Fibroblast of lung (primary cell): Measurements from ENCODE around the gene RFX2. TPM values are rescaled to one million over a fixed set of nuclear protein-coding genes. Genes with fewer than 3 reads are reported as not detected.

ENCODE experiments used
- DNase-seq, 2 donors: peaks; one replicate each; pipeline versions ENCODE4 v3.0.0 to v3.0.0-alpha.2; 2010; ENCODE audit warnings: low read depth in 2 of 2
- H2AFZ ChIP-seq: 2 replicates; pipeline ENCODE4 v1.5.1; 2012; ENCODE audit warnings: low read length, control low read depth, inconsistent platforms
- H3K27ac ChIP-seq: 2 replicates; pipeline ENCODE4 v1.5.1; 2011; ENCODE audit warnings: low read length, control low read depth; ENCODE audit not compliant: insufficient read depth
- H3K27me3 ChIP-seq: 2 replicates; pipeline ENCODE4 v1.5.1; 2011; ENCODE audit warnings: mild to moderate bottlenecking, low read length; ENCODE audit not compliant: control insufficient read depth, insufficient read depth
- H3K36me3 ChIP-seq: 2 replicates; pipeline ENCODE4 v1.5.1; 2011; ENCODE audit warnings: low read length; ENCODE audit not compliant: control insufficient read depth, insufficient read depth
- H3K4me1 ChIP-seq: 2 replicates; pipeline ENCODE4 v1.5.1; 2011; ENCODE audit warnings: low read length; ENCODE audit not compliant: control insufficient read depth, insufficient read depth; ENCODE audit errors: extremely low read depth
- H3K4me2 ChIP-seq: 2 replicates; pipeline ENCODE4 v1.5.1; 2011; ENCODE audit warnings: low read length, control low read depth; ENCODE audit not compliant: insufficient read depth; ENCODE audit errors: extremely low read depth
- H3K4me3 ChIP-seq, 4 experiments: fragments of 200-600 bp in 1 of 4; sonication (generic) in 1 of 4; replicated peaks in 1 of 4; 2 replicates each; pipeline ENCODE4 v1.5.1; 2011 to 2016; ENCODE audit warnings: low read length in 4 of 4, low read depth in 3 of 4, mild to moderate bottlenecking in 3 of 4, control low read depth in 2 of 4, inconsistent platforms in 1 of 4, mixed read lengths in 1 of 4; ENCODE audit not compliant: insufficient read depth in 1 of 4; ENCODE audit errors: control extremely low read depth in 1 of 4
- H3K79me2 ChIP-seq: 2 replicates; pipeline ENCODE4 v1.5.1; 2012; ENCODE audit warnings: mild to moderate bottlenecking, low read length, inconsistent platforms; ENCODE audit not compliant: control insufficient read depth, insufficient read depth
- H3K9ac ChIP-seq: 2 replicates; pipeline ENCODE4 v1.5.1; 2011; ENCODE audit warnings: mild to moderate bottlenecking, low read length, control low read depth; ENCODE audit not compliant: insufficient read depth
- H3K9me3 ChIP-seq: 2 replicates; pipeline ENCODE4 v1.5.1; 2012; ENCODE audit warnings: low read depth, low read length; ENCODE audit not compliant: control insufficient read depth, insufficient read depth
- H4K20me1 ChIP-seq: 2 replicates; pipeline ENCODE4 v1.5.1; 2011; ENCODE audit warnings: low read length; ENCODE audit not compliant: control insufficient read depth, insufficient read depth; ENCODE audit errors: extremely low read depth
- EZH2 ChIP-seq: IDR thresholded peaks from 2 replicates; pipeline ENCODE4 v1.5.1; 2012; ENCODE audit warnings: low read length, control low read depth, mild to moderate bottlenecking; ENCODE audit errors: missing control alignments
- polyA plus RNA-seq, 2 donors: library from polyadenylated mRNA; depleted of rRNA in 1 of 2; stranded (reverse) in 1 of 2; unstranded in 1 of 2; fragments of >200 nt; gene quantifications; 2 replicates each; pipeline ENCODE4 v1.2.1, GENCODE V29; 2011 to 2012; ENCODE audit warnings: missing spikeins in 1 of 2
- total RNA-seq: library from RNA; depleted of rRNA; stranded (reverse); fragments of >200 nt; gene quantifications from 2 replicates; pipeline ENCODE4 v1.2.1, GENCODE V29; 2014
- TF ChIP-seq, protein P1 (sequence below), 2 donors: IDR thresholded peaks in 1 of 2; conservative IDR thresholded peaks in 1 of 2; 1 replicate in 1 of 2; 2 replicates in 1 of 2; pipeline ENCODE4 v1.5.1; 2011 to 2012; ENCODE audit warnings: low read length in 2 of 2, control low read depth in 1 of 2, inconsistent platforms in 1 of 2, low read depth in 1 of 2, mild to moderate bottlenecking in 1 of 2

Gene RFX2
- total and polyA plus RNA-seq, 2 donors (not counting 1 experiment from before 2014, with no cell fraction given): 2.5 to 9.6 TPM

- Histone ChIP-seq H3K79me2 (no peaks in the 10 kb centered on the region), H2AFZ (no peak overlapping the region), H3K9ac (no peak overlapping the region), H3K27me3 (no peaks in the 10 kb centered on the region), H3K4me3 (no peak overlapping the region), H4K20me1 (no peaks in the 10 kb centered on the region), H3K4me1 (peaks cover 14% of the 10 kb centered on the region), H3K4me2 (no peak overlapping the region), H3K27ac (no peak overlapping the region), H3K36me3 (no peaks in the 10 kb centered on the region), H3K9me3 (no peaks in the 10 kb centered on the region)
- peak in 1 of 2 donors; percentile 32 for DNase-seq
- TF ChIP-seq EZH2: no peak
- TF ChIP-seq, protein P1, sequence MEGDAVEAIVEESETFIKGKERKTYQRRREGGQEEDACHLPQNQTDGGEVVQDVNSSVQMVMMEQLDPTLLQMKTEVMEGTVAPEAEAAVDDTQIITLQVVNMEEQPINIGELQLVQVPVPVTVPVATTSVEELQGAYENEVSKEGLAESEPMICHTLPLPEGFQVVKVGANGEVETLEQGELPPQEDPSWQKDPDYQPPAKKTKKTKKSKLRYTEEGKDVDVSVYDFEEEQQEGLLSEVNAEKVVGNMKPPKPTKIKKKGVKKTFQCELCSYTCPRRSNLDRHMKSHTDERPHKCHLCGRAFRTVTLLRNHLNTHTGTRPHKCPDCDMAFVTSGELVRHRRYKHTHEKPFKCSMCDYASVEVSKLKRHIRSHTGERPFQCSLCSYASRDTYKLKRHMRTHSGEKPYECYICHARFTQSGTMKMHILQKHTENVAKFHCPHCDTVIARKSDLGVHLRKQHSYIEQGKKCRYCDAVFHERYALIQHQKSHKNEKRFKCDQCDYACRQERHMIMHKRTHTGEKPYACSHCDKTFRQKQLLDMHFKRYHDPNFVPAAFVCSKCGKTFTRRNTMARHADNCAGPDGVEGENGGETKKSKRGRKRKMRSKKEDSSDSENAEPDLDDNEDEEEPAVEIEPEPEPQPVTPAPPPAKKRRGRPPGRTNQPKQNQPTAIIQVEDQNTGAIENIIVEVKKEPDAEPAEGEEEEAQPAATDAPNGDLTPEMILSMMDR (conservative IDR thresholded peaks at IDR 0.05 in 1 of 2, IDR thresholded peaks at IDR 0.05 in 1 of 2; ENCODE audit: low read depth in 1 of 2, low read length in 2 of 2): no peak
Observed at GRCh38 chr19:6064336-6065073, 45.8 kb downstream of the RFX2 start.

- no peak for TF ChIP-seq EZH2
- TF ChIP-seq, protein P1 (conservative IDR thresholded peaks at IDR 0.05 in 1 of 2, IDR thresholded peaks at IDR 0.05 in 1 of 2; ENCODE audit: low read depth in 1 of 2, low read length in 2 of 2): no peak
- no peaks in the 10 kb centered on the region for H3K27me3 ChIP-seq
- H3K36me3 ChIP-seq: no peaks in the 10 kb centered on the region
- DNase-seq: no peak
- H3K4me2 ChIP-seq: no peak overlapping the region
- H3K27ac ChIP-seq: no peak overlapping the region
- no peak overlapping the region for H3K9ac ChIP-seq
- no peaks in the 10 kb centered on the region for H3K9me3 ChIP-seq
- H4K20me1 ChIP-seq: no peaks in the 10 kb centered on the region
- H3K4me3 ChIP-seq: no peak overlapping the region
- H2AFZ ChIP-seq: no peak overlapping the region
- H3K4me1 ChIP-seq: peaks cover 14% of the 10 kb centered on the region
- H3K79me2 ChIP-seq: no peaks in the 10 kb centered on the region
Observed at GRCh38 chr19:6063576-6064335, 46.5 kb downstream of the RFX2 start.

DNA sequence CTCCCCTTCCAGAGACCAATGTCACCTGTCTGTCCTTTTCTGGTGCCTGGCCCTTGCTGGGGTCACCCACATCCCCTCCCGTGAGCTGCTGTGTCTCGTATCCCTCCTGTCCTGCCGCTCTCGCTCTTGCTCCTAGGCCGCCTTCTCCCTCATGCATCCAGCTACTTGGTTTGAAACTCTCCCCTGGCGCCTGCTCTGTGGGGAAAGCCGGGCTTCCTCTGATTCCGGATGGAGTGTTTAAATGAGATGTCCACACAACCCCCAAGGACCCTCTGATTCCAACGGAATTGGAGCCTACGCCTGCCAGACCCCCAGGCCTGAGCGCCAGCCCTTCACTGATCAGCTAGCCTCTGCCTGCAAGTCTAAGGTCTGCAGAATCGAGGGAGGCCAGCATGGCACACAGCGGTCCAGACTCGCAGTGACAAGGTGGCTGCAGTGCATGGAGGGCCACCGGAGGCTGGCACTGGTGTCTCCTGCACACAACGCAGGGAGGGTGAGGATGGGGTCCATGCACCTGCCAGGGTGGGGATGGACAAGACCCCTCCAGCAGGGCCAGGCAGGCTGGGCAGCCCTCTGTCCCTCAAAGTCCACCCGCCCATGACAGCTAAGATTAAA lies 47.2 kb downstream of the RFX2 start:
- Histone ChIP-seq H2AFZ (no peak overlapping the region), H4K20me1 (no peaks in the 10 kb centered on the region), H3K4me1 (peaks cover 15% of the 10 kb centered on the region), H3K27ac (no peak overlapping the region), H3K27me3 (no peaks in the 10 kb centered on the region), H3K9ac (no peak overlapping the region), H3K79me2 (no peaks in the 10 kb centered on the region), H3K4me3 (no peak overlapping the region), H3K9me3 (no peaks in the 10 kb centered on the region), H3K4me2 (no peak overlapping the region), H3K36me3 (no peaks in the 10 kb centered on the region)
- DNase-seq: no peak
- TF ChIP-seq, protein P1 (conservative IDR thresholded peaks at IDR 0.05 in 1 of 2, IDR thresholded peaks at IDR 0.05 in 1 of 2; ENCODE audit: low read depth in 1 of 2, low read length in 2 of 2): no peak
